Subcutaneous abdominal adipose tissue (tissue), 5 donors: Measurements from ENCODE around the gene CNTNAP2.

ENCODE experiments used
- H3K27ac ChIP-seq: one replicate; pipeline ENCODE4 v1.7.0; 2013; ENCODE audit warnings: low read depth, mild to moderate bottlenecking, inconsistent platforms, low read length, moderate library complexity
- H3K27me3 ChIP-seq, 5 donors: one replicate each; pipeline ENCODE4 v1.7.0; 2013; ENCODE audit warnings: low read length in 5 of 5, inconsistent platforms in 1 of 5; ENCODE audit not compliant: control insufficient read depth in 5 of 5, insufficient read depth in 4 of 5
- H3K36me3 ChIP-seq, 5 donors: one replicate each; pipeline ENCODE4 v1.7.0; 2013; ENCODE audit warnings: low read length in 5 of 5; ENCODE audit not compliant: control insufficient read depth in 5 of 5, insufficient read depth in 5 of 5
- H3K4me1 ChIP-seq, 5 donors: one replicate each; pipeline ENCODE4 v1.7.0; 2013; ENCODE audit warnings: low read length in 5 of 5, mild to moderate bottlenecking in 3 of 5, moderate library complexity in 1 of 5; ENCODE audit not compliant: control insufficient read depth in 5 of 5, insufficient read depth in 5 of 5
- H3K4me3 ChIP-seq, 5 donors: one replicate each; pipeline ENCODE4 v1.7.0; 2013; ENCODE audit warnings: low read length in 5 of 5, low read depth in 1 of 5
- H3K9ac ChIP-seq, 5 donors: one replicate each; pipeline ENCODE4 v1.7.0; 2013; ENCODE audit warnings: low read length in 5 of 5, mild to moderate bottlenecking in 4 of 5, moderate library complexity in 3 of 5
- H3K9me3 ChIP-seq, 5 donors: one replicate each; pipeline ENCODE4 v1.7.0; 2013; ENCODE audit warnings: low read length in 5 of 5; ENCODE audit not compliant: control insufficient read depth in 5 of 5
- donor health status: healthy.
- donor health status: healthy.
- donor health status: healthy.
- donor health status: healthy.
- donor health status: healthy.

The CNTNAP2 gene

GRCh38 chr7:147478796-147479195, 1362.2 kb downstream of the CNTNAP2 start:
- Histone ChIP-seq H3K36me3 (no peaks in the 10 kb centered on the region), H3K4me1 (no peaks in the 10 kb centered on the region), H3K27ac (no peak overlapping the region), H3K4me3 (no peak overlapping the region), H3K27me3 (no peaks in the 10 kb centered on the region), H3K9ac (no peak overlapping the region), H3K9me3 (no peaks in the 10 kb centered on the region)

GRCh38 chr7:147483634-147484292, 1367.2 kb downstream of the CNTNAP2 start:
- Histone ChIP-seq H3K4me3 (no peak overlapping the region), H3K4me1 (no peaks in the 10 kb centered on the region), H3K9me3 (no peaks in the 10 kb centered on the region), H3K27ac (no peak overlapping the region), H3K9ac (no peak overlapping the region), H3K27me3 (no peaks in the 10 kb centered on the region), H3K36me3 (no peaks in the 10 kb centered on the region)

- no peak overlapping the region for H3K9ac ChIP-seq
- no peaks in the 10 kb centered on the region for H3K27me3 ChIP-seq
- no peaks in the 10 kb centered on the region for H3K36me3 ChIP-seq
- no peaks in the 10 kb centered on the region for H3K9me3 ChIP-seq
- H3K4me1 ChIP-seq = no peaks in the 10 kb centered on the region
- H3K27ac ChIP-seq = no peak overlapping the region
- H3K4me3 ChIP-seq = no peak overlapping the region
Observed at GRCh38 chr7:147485660-147486210, 1369.1 kb downstream of the CNTNAP2 start.

- Histone ChIP-seq H3K27me3 (no peaks in the 10 kb centered on the region), H3K4me3 (no peak overlapping the region), H3K27ac (no peak overlapping the region), H3K36me3 (no peaks in the 10 kb centered on the region), H3K9ac (no peak overlapping the region), H3K4me1 (no peaks in the 10 kb centered on the region), H3K9me3 (no peaks in the 10 kb centered on the region)
Observed at GRCh38 chr7:147492606-147493005, 1376.0 kb downstream of the CNTNAP2 start.

- Histone ChIP-seq H3K4me1 (no peaks in the 10 kb centered on the region), H3K27ac (no peak overlapping the region), H3K4me3 (no peak overlapping the region), H3K27me3 (no peaks in the 10 kb centered on the region), H3K9ac (no peak overlapping the region), H3K9me3 (no peaks in the 10 kb centered on the region), H3K36me3 (no peaks in the 10 kb centered on the region)
Observed at GRCh38 chr7:147496209-147496608, 1379.6 kb downstream of the CNTNAP2 start.

GRCh38 chr7:147497246-147497645, 1380.6 kb downstream of the CNTNAP2 start:
- Histone ChIP-seq H3K9ac (no peak overlapping the region), H3K4me3 (no peak overlapping the region), H3K27ac (no peak overlapping the region)

GRCh38 chr7:147498081-147498480, 1381.5 kb downstream of the CNTNAP2 start:
- Histone ChIP-seq H3K9me3 (no peaks in the 10 kb centered on the region), H3K4me1 (no peaks in the 10 kb centered on the region), H3K27me3 (no peaks in the 10 kb centered on the region), H3K27ac (no peak overlapping the region), H3K4me3 (no peak overlapping the region), H3K9ac (no peak overlapping the region), H3K36me3 (no peaks in the 10 kb centered on the region)

More at GRCh38 chr7:147497246-147497645, 1380.6 kb downstream of the CNTNAP2 start:
- Histone ChIP-seq H3K36me3 (no peaks in the 10 kb centered on the region), H3K9me3 (no peaks in the 10 kb centered on the region), H3K27me3 (no peaks in the 10 kb centered on the region), H3K4me1 (no peaks in the 10 kb centered on the region)

- H3K4me3 ChIP-seq = no peak overlapping the region
- H3K9me3 ChIP-seq = no peaks in the 10 kb centered on the region
- no peaks in the 10 kb centered on the region for H3K4me1 ChIP-seq
- H3K27ac ChIP-seq = no peak overlapping the region
- no peak overlapping the region for H3K9ac ChIP-seq
- no peaks in the 10 kb centered on the region for H3K27me3 ChIP-seq
- no peaks in the 10 kb centered on the region for H3K36me3 ChIP-seq
Observed at GRCh38 chr7:147509035-147509501, 1392.5 kb downstream of the CNTNAP2 start.

- no peak overlapping the region for H3K4me3 ChIP-seq
- H3K36me3 ChIP-seq = no peaks in the 10 kb centered on the region
- no peaks in the 10 kb centered on the region for H3K27me3 ChIP-seq
- H3K9ac ChIP-seq = no peak overlapping the region
- H3K27ac ChIP-seq = no peak overlapping the region
- no peaks in the 10 kb centered on the region for H3K4me1 ChIP-seq
- no peaks in the 10 kb centered on the region for H3K9me3 ChIP-seq
Observed at GRCh38 chr7:147509541-147510200, 1393.1 kb downstream of the CNTNAP2 start.

GRCh38 chr7:147510201-147510542, 1393.6 kb downstream of the CNTNAP2 start:
- H3K27me3 ChIP-seq = no peaks in the 10 kb centered on the region
- no peak overlapping the region for H3K27ac ChIP-seq
- H3K9ac ChIP-seq = no peak overlapping the region
- no peak overlapping the region for H3K4me3 ChIP-seq
- no peaks in the 10 kb centered on the region for H3K4me1 ChIP-seq
- no peaks in the 10 kb centered on the region for H3K9me3 ChIP-seq
- no peaks in the 10 kb centered on the region for H3K36me3 ChIP-seq
